ENCODE results near the gene DNHD1. TPM values are rescaled to one million over a fixed set of nuclear protein-coding genes. Genes with fewer than 3 reads are reported as not detected.

The DNHD1 gene
- total RNA-seq, 1 donor from 2014 or later: 22.8 TPM

DNA sequence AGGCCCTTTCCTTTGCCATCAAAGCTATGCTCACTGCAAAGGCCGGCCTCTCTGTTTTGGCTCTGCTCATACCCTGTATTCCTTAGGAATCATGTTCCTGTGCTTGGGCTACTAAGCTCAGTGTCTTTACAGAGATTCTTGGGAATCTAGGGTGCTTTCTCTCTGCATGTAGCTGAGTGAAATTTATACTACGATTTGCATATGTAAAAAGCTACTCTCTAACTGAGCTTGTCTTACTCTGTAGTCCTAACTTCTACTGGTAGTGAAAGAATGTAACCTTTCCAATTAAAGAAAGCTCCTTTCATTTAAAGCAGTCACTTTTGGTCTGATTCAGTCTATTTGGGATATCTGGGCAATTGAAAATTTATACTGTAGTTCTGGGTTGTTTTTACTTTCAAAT is 32.2 kb downstream of the DNHD1 start:
- intact Hi-C loops (cut with micrococcal nuclease): no loop called here
- DNase-seq: no peak
- H3K9me3 Mint-ChIP-seq: no peaks in the 10 kb centered on the region
- H3K4me3 Mint-ChIP-seq: no peak overlapping the region
- H3K27me3 Mint-ChIP-seq: no peaks in the 10 kb centered on the region
- peaks cover 31% of the 10 kb centered on the region for H3K4me1 Mint-ChIP-seq
- H3K36me3 Mint-ChIP-seq (ENCODE audit: low read depth): peaks cover 35% of the 10 kb centered on the region
- no peak overlapping the region for H3K27ac Mint-ChIP-seq

- peaks cover 19% of the 10 kb centered on the region for H3K4me1 Mint-ChIP-seq
- H3K4me3 Mint-ChIP-seq: no peak overlapping the region
- peak overlapping the region; percentile 4 for H3K27ac Mint-ChIP-seq
- no peaks in the 10 kb centered on the region for H3K27me3 Mint-ChIP-seq
- DNase-seq: no peak
- intact Hi-C loops (cut with micrococcal nuclease): loop anchor here (1.0 to 5.0 kb wide), 3 partner anchors 152 to 226 kb away; partner anchors contain the start of gene MRPL17
- H3K36me3 Mint-ChIP-seq (ENCODE audit: low read depth): peaks cover 31% of the 10 kb centered on the region
- H3K9me3 Mint-ChIP-seq: no peaks in the 10 kb centered on the region
Measured at GRCh38 chr11:6530848-6531247, 33.8 kb downstream of the DNHD1 start.

DNA sequence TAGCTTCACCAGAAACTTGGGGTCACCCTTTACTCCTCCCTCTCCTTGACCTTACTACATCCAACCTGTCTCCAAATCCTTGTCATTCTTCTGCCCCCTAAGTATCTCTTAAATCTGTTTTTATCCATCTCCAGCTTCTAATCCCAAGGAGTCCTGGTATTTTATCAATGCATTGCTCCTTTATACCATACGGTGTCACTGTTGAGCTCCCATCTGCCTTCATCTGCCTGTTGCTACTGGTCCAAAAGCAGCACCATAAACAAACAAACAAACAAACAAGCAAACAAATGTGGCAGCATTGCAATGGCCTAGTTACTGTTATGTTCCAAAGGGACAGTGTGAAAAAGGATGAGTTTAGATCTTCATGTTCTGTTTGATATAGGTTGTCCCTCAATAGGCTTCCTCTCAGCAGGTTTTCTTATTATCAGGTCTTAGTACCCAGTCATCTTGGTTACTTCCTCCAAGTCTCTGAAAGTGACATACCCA is 34.2 kb downstream of the DNHD1 start:
- Mint-ChIP-seq H3K4me3 (no peak overlapping the region), H3K27me3 (no peaks in the 10 kb centered on the region), H3K4me1 (peaks cover 15% of the 10 kb centered on the region), H3K27ac (no peak overlapping the region), H3K36me3 (ENCODE audit: low read depth) (peaks cover 30% of the 10 kb centered on the region), H3K9me3 (no peaks in the 10 kb centered on the region)
- intact Hi-C loops (cut with micrococcal nuclease): loop anchor here (1.0 to 5.0 kb wide), 3 partner anchors 152 to 226 kb away; partner anchors contain the start of gene MRPL17
- peak; percentile 83 for DNase-seq

GRCh38 chr11:6538456-6538855 is 41.4 kb downstream of the DNHD1 start:
- Mint-ChIP-seq H3K4me3 (no peak overlapping the region), H3K4me1 (peaks cover 14% of the 10 kb centered on the region), H3K27ac (no peak overlapping the region), H3K27me3 (no peaks in the 10 kb centered on the region), H3K9me3 (no peaks in the 10 kb centered on the region), H3K36me3 (ENCODE audit: low read depth) (peaks cover 12% of the 10 kb centered on the region)
- peak; percentile 53 for DNase-seq
- intact Hi-C loops (cut with micrococcal nuclease): no loop called here

DNA sequence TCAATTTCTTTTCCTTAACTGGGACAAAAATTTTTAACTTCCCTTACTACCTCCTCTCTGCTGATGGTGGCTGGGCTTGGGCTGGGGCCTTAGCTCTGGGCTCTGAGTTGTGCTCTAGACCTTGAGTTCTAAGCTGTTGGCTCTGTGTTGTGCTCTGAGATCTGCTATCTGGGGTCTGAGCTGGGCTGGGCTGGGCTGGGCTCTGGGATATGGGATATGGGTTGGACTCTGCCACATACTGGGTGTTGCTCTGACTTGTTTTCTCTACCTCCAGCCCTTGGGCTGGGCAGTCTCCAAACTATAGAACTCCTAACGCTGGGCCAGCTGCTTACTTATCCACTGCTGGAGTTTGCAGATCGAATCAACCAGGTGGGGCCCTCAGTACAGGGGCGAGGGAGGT is 41.9 kb downstream of the DNHD1 start:
- DNase-seq: peak; percentile 46
- Mint-ChIP-seq H3K4me1 (peaks cover 14% of the 10 kb centered on the region), H3K36me3 (ENCODE audit: low read depth) (peaks cover 8% of the 10 kb centered on the region), H3K27me3 (no peaks in the 10 kb centered on the region), H3K27ac (no peak overlapping the region), H3K9me3 (no peaks in the 10 kb centered on the region), H3K4me3 (no peak overlapping the region)
- intact Hi-C loops (cut with micrococcal nuclease): no loop called here

GRCh38 chr11:6539748-6540268 is 42.7 kb downstream of the DNHD1 start:
- DNase-seq: peak; percentile 54
- Mint-ChIP-seq H3K27me3 (no peaks in the 10 kb centered on the region), H3K9me3 (no peaks in the 10 kb centered on the region), H3K4me3 (no peak overlapping the region), H3K27ac (no peak overlapping the region), H3K36me3 (ENCODE audit: low read depth) (peaks cover 14% of the 10 kb centered on the region), H3K4me1 (peaks cover 14% of the 10 kb centered on the region)
- intact Hi-C loops (cut with micrococcal nuclease): no loop called here

DNA sequence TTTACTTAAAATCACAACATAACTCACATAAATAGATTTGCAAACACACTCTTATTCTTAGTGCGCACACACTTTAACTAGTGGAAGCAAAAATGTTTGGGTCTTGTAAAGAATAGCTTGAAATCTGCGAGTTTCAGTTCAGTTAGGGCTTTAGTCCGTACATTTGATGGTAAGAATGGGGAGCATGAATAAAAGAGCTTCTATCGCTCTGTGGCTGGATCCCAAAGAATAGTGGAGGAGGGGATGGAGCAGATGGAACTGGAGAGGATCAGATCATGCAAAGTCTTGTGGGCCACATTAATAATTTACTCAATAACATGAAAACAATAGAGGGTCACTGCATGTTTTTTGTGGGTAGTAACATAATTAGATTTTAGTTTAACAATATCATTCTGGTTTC is 44.3 kb downstream of the DNHD1 start:
- DNase-seq: no peak
- no peak overlapping the region for H3K27ac Mint-ChIP-seq
- H3K27me3 Mint-ChIP-seq: no peaks in the 10 kb centered on the region
- peaks cover 14% of the 10 kb centered on the region for H3K4me1 Mint-ChIP-seq
- intact Hi-C loops (cut with micrococcal nuclease): no loop called here
- no peak overlapping the region for H3K4me3 Mint-ChIP-seq
- H3K9me3 Mint-ChIP-seq: no peaks in the 10 kb centered on the region
- peaks cover 6% of the 10 kb centered on the region for H3K36me3 Mint-ChIP-seq (ENCODE audit: low read depth)

GRCh38 chr11:6542727-6543126 is 45.6 kb downstream of the DNHD1 start:
- Mint-ChIP-seq H3K4me1 (peaks cover 14% of the 10 kb centered on the region), H3K36me3 (ENCODE audit: low read depth) (peaks cover 6% of the 10 kb centered on the region), H3K9me3 (no peaks in the 10 kb centered on the region), H3K27me3 (no peaks in the 10 kb centered on the region), H3K27ac (no peak overlapping the region), H3K4me3 (no peak overlapping the region)
- intact Hi-C loops (cut with micrococcal nuclease): no loop called here
- DNase-seq: no peak

DNA sequence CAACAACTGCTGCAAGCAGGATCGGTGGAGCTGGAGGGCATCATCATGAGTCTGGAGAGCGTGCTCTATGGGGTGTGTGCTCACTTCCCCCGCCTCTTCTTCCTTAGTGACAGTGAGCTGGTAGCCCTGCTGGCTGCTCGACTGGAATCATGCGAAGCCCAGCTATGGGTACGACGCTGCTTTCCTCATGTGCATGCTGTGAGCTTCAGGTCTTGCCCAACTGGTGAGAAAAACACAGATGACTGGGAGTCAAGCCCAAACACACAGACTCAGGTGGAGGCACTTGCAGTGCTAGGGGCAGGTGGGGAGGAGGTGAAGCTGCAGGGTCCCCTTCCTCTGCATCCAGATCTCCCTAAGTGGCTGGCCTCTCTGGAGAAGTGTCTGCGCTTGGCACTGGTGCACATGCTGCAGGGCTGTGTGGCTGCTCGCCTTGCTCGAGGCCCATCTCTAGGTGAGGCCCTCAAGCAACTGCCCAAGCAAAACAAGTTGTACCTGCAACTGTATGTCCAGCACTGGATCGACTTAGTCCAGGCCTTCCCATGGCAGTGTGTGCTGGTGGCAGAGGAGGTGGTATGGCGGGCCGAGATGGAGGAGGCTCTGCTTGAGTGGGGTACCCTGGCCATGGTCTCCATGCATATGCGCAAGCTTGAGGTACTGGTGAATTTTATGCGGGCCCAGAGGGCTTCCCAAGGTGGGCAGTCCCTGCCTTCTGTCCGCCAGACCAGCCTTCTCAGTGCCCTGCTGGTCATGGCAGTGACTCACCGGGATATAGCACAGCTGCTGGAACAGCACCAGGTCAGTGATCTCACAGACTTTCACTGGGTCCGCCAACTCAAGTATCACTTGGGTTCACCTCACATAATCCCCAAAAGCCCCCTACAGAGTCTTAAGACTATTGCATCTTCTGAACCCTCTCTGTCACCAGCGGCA is 48.1 kb downstream of the DNHD1 start:
- intact Hi-C loops (cut with micrococcal nuclease): no loop called here
- H3K4me1 Mint-ChIP-seq: peaks cover 14% of the 10 kb centered on the region
- H3K36me3 Mint-ChIP-seq (ENCODE audit: low read depth): peaks cover 6% of the 10 kb centered on the region
- no peaks in the 10 kb centered on the region for H3K27me3 Mint-ChIP-seq
- H3K27ac Mint-ChIP-seq: no peak overlapping the region
- H3K4me3 Mint-ChIP-seq: no peak overlapping the region
- no peaks in the 10 kb centered on the region for H3K9me3 Mint-ChIP-seq
- no peak for DNase-seq

GRCh38 chr11:6545917-6546605 is 49.0 kb downstream of the DNHD1 start:
- intact Hi-C loops (cut with micrococcal nuclease): no loop called here
- no peaks in the 10 kb centered on the region for H3K27me3 Mint-ChIP-seq
- H3K9me3 Mint-ChIP-seq: no peaks in the 10 kb centered on the region
- DNase-seq: no peak
- peaks cover 12% of the 10 kb centered on the region for H3K4me1 Mint-ChIP-seq
- no peak overlapping the region for H3K27ac Mint-ChIP-seq
- H3K36me3 Mint-ChIP-seq (ENCODE audit: low read depth): peaks cover 6% of the 10 kb centered on the region
- no peak overlapping the region for H3K4me3 Mint-ChIP-seq

DNA sequence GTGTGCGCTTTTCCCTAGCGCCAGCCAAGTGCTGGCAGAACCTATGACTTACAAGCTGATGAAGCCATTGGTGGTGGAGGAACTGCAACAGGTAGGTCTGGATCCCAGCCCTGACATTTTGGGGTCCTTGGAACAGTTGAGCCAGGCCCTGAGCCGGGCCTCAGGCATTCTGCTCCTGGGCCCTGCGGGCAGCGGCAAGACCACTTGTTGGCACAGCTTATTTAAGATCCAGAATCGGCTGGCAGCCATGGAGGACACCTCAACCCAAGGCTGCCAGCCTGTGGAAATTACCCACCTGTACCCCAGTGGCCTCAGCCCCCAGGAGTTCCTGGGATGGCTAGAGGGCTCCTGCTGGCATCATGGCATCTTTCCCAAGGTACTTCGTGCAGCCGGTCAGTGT is 49.7 kb downstream of the DNHD1 start:
- H3K4me1 Mint-ChIP-seq: peaks cover 11% of the 10 kb centered on the region
- DNase-seq: no peak
- H3K27me3 Mint-ChIP-seq: no peaks in the 10 kb centered on the region
- no peak overlapping the region for H3K27ac Mint-ChIP-seq
- no peak overlapping the region for H3K4me3 Mint-ChIP-seq
- no peaks in the 10 kb centered on the region for H3K9me3 Mint-ChIP-seq
- intact Hi-C loops (cut with micrococcal nuclease): no loop called here
- H3K36me3 Mint-ChIP-seq (ENCODE audit: low read depth): peaks cover 6% of the 10 kb centered on the region

- intact Hi-C loops (cut with micrococcal nuclease): no loop called here
- Mint-ChIP-seq H3K27ac (no peak overlapping the region), H3K9me3 (no peaks in the 10 kb centered on the region), H3K4me3 (no peak overlapping the region), H3K36me3 (ENCODE audit: low read depth) (peaks cover 6% of the 10 kb centered on the region), H3K27me3 (no peaks in the 10 kb centered on the region), H3K4me1 (peaks cover 10% of the 10 kb centered on the region)
- DNase-seq: no peak
Measured at GRCh38 chr11:6547177-6547576, 50.1 kb downstream of the DNHD1 start.

GRCh38 chr11:6548121-6548520 is 51.0 kb downstream of the DNHD1 start:
- intact Hi-C loops (cut with micrococcal nuclease): no loop called here
- no peak overlapping the region for H3K4me3 Mint-ChIP-seq
- DNase-seq: no peak
- H3K9me3 Mint-ChIP-seq: no peaks in the 10 kb centered on the region
- H3K27ac Mint-ChIP-seq: no peak overlapping the region
- H3K4me1 Mint-ChIP-seq: peaks cover under 1% of the 10 kb centered on the region
- H3K36me3 Mint-ChIP-seq (ENCODE audit: low read depth): peaks cover 6% of the 10 kb centered on the region
- no peaks in the 10 kb centered on the region for H3K27me3 Mint-ChIP-seq

GRCh38 chr11:6548641-6549040 is 51.6 kb downstream of the DNHD1 start:
- no peak overlapping the region for H3K27ac Mint-ChIP-seq
- DNase-seq: no peak
- no peak overlapping the region for H3K4me3 Mint-ChIP-seq
- intact Hi-C loops (cut with micrococcal nuclease): no loop called here
- H3K4me1 Mint-ChIP-seq: no peaks in the 10 kb centered on the region
- H3K27me3 Mint-ChIP-seq: no peaks in the 10 kb centered on the region
- H3K36me3 Mint-ChIP-seq (ENCODE audit: low read depth): peaks cover 6% of the 10 kb centered on the region
- H3K9me3 Mint-ChIP-seq: no peaks in the 10 kb centered on the region

Measured in activated CD4-positive, alpha-beta T cell treated with anti-CD3 and anti-CD28 coated beads, Interleukin-2, amount 10 ng/mL, durations not matched to agents 24 days and 14 days (primary cell).